Parathyroid adenoma (tissue), 2 donors: Measurements from ENCODE around the gene AKTIP.

Experiments
- H2AFZ ChIP-seq: fragments of 300-600 bp; sonication (generic); one replicate; pipeline ENCODE4 v1.7.0; 2017; ENCODE audit warnings: antibody characterized with exemption, mild to moderate bottlenecking
- H3K27ac ChIP-seq: fragments of 300-600 bp; sonication (generic); one replicate; pipeline ENCODE4 v1.7.0; 2017
- H3K27me3 ChIP-seq: fragments of 300-600 bp; sonication (generic); one replicate; pipeline ENCODE4 v1.7.0; 2017; ENCODE audit warnings: low read length; ENCODE audit not compliant: control insufficient read depth, insufficient read depth
- H3K36me3 ChIP-seq: fragments of 300-600 bp; sonication (generic); one replicate; pipeline ENCODE4 v1.7.0; 2017; ENCODE audit warnings: low read length; ENCODE audit not compliant: control insufficient read depth, insufficient read depth
- H3K4me1 ChIP-seq: fragments of 300-600 bp; sonication (generic); one replicate; pipeline ENCODE4 v1.7.0; 2017; ENCODE audit warnings: control low read depth
- H3K4me2 ChIP-seq: fragments of 300-600 bp; sonication (generic); one replicate; pipeline ENCODE4 v1.7.0; 2017; ENCODE audit warnings: low read length
- H3K4me3 ChIP-seq: fragments of 300-600 bp; sonication (generic); one replicate; pipeline ENCODE4 v1.7.0; 2017; ENCODE audit warnings: low read depth, low read length
- H3K79me2 ChIP-seq: fragments of 300-600 bp; sonication (generic); one replicate; pipeline ENCODE4 v1.7.0; 2017; ENCODE audit warnings: control low read depth
- H3K9ac ChIP-seq: fragments of 300-600 bp; sonication (generic); one replicate; pipeline ENCODE4 v1.7.0; 2017; ENCODE audit warnings: mild to moderate bottlenecking
- H3K9me3 ChIP-seq: fragments of 300-600 bp; sonication (generic); one replicate; pipeline ENCODE4 v1.7.0; 2017; ENCODE audit warnings: low read length; ENCODE audit not compliant: control insufficient read depth
- CTCF ChIP-seq: fragments of 300-600 bp; sonication (generic); IDR thresholded peaks from one replicate; pipeline ENCODE4 v1.7.0; 2017; ENCODE audit warnings: antibody characterized with exemption, mild to moderate bottlenecking
- donor health status: primary hyperparathyroidism.

AKTIP gene

DNA sequence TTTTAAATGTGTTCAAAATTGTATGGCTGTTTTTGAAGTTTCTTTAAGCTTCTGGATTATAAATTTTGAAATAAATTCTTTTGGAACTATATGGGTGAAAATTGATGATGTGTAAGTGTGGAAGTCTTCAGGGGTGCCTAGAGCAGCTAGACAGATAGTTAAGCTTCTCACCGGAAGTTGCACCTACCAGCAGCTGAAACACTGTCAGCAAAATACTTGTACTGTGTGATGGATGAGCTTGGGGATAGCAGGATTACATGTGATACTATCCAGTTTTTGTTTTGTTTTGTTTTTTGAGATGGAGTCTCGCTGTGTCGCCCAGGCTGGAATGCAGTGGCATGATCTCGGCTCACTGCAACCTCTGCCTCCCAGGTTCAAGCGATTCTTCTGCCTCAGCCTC lies 49.1 kb downstream of the AKTIP start:
- Histone ChIP-seq H3K36me3 (no peaks in the 10 kb centered on the region), H2AFZ (no peak overlapping the region)

GRCh38 chr16:53449816-53450517 lies 53.0 kb downstream of the AKTIP start:
- Histone ChIP-seq H3K27me3 (no peaks in the 10 kb centered on the region), H3K79me2 (no peaks in the 10 kb centered on the region), H3K36me3 (no peaks in the 10 kb centered on the region), H3K4me1 (no peaks in the 10 kb centered on the region), H3K9me3 (no peaks in the 10 kb centered on the region), H3K4me3 (no peak overlapping the region), H3K27ac (no peak overlapping the region), H3K4me2 (no peak overlapping the region), H2AFZ (no peak overlapping the region), H3K9ac (no peak overlapping the region)
- no peak for TF ChIP-seq CTCF

More for the DNA sequence above, 49.1 kb downstream of the AKTIP start:
- TF ChIP-seq CTCF = no peak
- Histone ChIP-seq H3K9ac (no peak overlapping the region), H3K27ac (no peak overlapping the region), H3K27me3 (no peaks in the 10 kb centered on the region), H3K4me2 (no peak overlapping the region), H3K9me3 (no peaks in the 10 kb centered on the region), H3K4me3 (no peak overlapping the region), H3K79me2 (no peaks in the 10 kb centered on the region), H3K4me1 (no peaks in the 10 kb centered on the region)

DNA sequence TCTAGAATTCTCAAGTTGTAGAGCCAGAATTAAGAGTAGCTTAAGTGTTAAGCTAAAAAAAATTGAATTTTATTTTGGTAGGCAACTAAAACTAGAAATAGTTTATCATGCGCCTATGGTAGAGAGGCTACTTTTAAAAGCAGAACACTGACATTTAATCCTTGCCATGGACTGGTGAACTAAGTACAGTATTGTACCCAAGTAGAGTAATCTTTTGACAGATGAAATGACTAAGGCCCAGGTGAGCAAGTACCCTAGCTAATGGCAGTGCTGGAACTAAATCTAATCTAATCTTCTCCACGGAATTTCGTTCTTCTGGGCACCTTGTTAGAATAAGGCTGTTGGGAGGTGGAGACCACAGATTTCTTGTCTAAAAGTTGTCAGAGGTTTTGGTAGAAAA lies 56.9 kb downstream of the AKTIP start:
- TF ChIP-seq CTCF = no peak
- no peak overlapping the region for H3K9ac ChIP-seq
- H3K79me2 ChIP-seq = no peaks in the 10 kb centered on the region
- no peak overlapping the region for H3K4me3 ChIP-seq
- no peak overlapping the region for H3K27ac ChIP-seq
- no peaks in the 10 kb centered on the region for H3K36me3 ChIP-seq
- no peaks in the 10 kb centered on the region for H3K9me3 ChIP-seq
- H3K27me3 ChIP-seq = no peaks in the 10 kb centered on the region
- H3K4me1 ChIP-seq = no peaks in the 10 kb centered on the region
- H2AFZ ChIP-seq = no peak overlapping the region
- no peak overlapping the region for H3K4me2 ChIP-seq

GRCh38 chr16:53445534-53445933 lies 57.5 kb downstream of the AKTIP start:
- Histone ChIP-seq H3K79me2 (no peaks in the 10 kb centered on the region), H3K27me3 (no peaks in the 10 kb centered on the region), H3K4me1 (no peaks in the 10 kb centered on the region), H3K4me3 (no peak overlapping the region), H3K4me2 (no peak overlapping the region), H3K9ac (no peak overlapping the region), H2AFZ (no peak overlapping the region), H3K27ac (no peak overlapping the region), H3K36me3 (no peaks in the 10 kb centered on the region), H3K9me3 (no peaks in the 10 kb centered on the region)
- no peak for TF ChIP-seq CTCF
